Uterus (tissue), 4 donors: ENCODE measurements around the gene PRR35. TPM values are rescaled to one million over a fixed set of nuclear protein-coding genes. Genes with fewer than 3 reads are reported as not detected.
A peak's percentile ranks its signal among the peaks of the same experiment; 100 is the strongest.

Source experiments
- DNase-seq, 2 donors: peaks; one replicate each; pipeline ENCODE4 v3.0.0-alpha.2; 2019 to 2020
- H3K27ac ChIP-seq, 2 donors: fragments of 200-600 bp; sonication (generic); 1 replicate in 1 of 2; 2 replicates in 1 of 2; pipeline ENCODE4 v1.5.1; 2016 to 2018
- H3K27me3 ChIP-seq, 2 donors: fragments of 200-600 bp; sonication (generic); one replicate each; pipeline ENCODE4 v1.5.1; 2018 to 2019; ENCODE audit warnings: control low read depth in 1 of 2
- H3K36me3 ChIP-seq, 2 donors: fragments of 200-600 bp; sonication (generic); one replicate each; pipeline ENCODE4 v1.5.1; 2019; ENCODE audit warnings: control low read depth in 1 of 2
- H3K4me1 ChIP-seq, 2 donors: fragments of 200-600 bp; sonication (generic); one replicate each; pipeline ENCODE4 v1.5.1; 2018 to 2019; ENCODE audit warnings: control low read depth in 1 of 2
- H3K4me3 ChIP-seq, 2 donors: fragments of 200-600 bp; sonication (generic); 1 replicate in 1 of 2; 2 replicates in 1 of 2; pipeline ENCODE4 v1.5.1; 2018 to 2019; ENCODE audit warnings: mild to moderate bottlenecking in 1 of 2
- H3K9me3 ChIP-seq, 2 donors: fragments of 200-600 bp; sonication (generic); one replicate each; pipeline ENCODE4 v1.5.1; 2019; ENCODE audit warnings: control low read depth in 1 of 2
- POLR2A ChIP-seq, 2 donors: fragments of 450-650 bp; IDR thresholded peaks; one replicate each; pipeline ENCODE4 v1.6.1; 2016; ENCODE audit warnings: antibody characterized with exemption in 2 of 2, mild to moderate bottlenecking in 1 of 2, moderate library complexity in 1 of 2
- intact Hi-C: fragments of 100-400 bp; cut with DNase I; formaldehyde crosslinking; loops from one replicate; pipeline ENCODE4 v1.15.1; 2023; ENCODE audit warnings: low total_unique reads
- total RNA-seq, 4 donors: library from RNA; depleted of rRNA in 3 of 4; stranded (reverse); fragments of >200 nt in 3 of 4; gene quantifications; one replicate each; pipeline versions ENCODE4 v1.1.0 to v1.2.4, GENCODE V29; 2014 to 2023
- TF ChIP-seq, protein P1 (sequence below), 4 experiments: fragments of 200-600 bp in 2 of 4; fragments of 450-650 bp in 2 of 4; sonication (generic) in 2 of 4; IDR thresholded peaks; one replicate each; pipeline ENCODE4 v1.5.1; 2016 to 2019; ENCODE audit warnings: antibody characterized with exemption in 4 of 4, mild to moderate bottlenecking in 2 of 4, moderate library complexity in 1 of 4
- donor health status: DM: yes; HTN: yes; CAD: no.

Gene PRR35
- total RNA-seq, 4 donors from 2014 or later: not detected

GRCh38 chr16:564690-565418, 4.7 kb downstream of the PRR35 start:
- intact Hi-C loops: no loop called here

DNA sequence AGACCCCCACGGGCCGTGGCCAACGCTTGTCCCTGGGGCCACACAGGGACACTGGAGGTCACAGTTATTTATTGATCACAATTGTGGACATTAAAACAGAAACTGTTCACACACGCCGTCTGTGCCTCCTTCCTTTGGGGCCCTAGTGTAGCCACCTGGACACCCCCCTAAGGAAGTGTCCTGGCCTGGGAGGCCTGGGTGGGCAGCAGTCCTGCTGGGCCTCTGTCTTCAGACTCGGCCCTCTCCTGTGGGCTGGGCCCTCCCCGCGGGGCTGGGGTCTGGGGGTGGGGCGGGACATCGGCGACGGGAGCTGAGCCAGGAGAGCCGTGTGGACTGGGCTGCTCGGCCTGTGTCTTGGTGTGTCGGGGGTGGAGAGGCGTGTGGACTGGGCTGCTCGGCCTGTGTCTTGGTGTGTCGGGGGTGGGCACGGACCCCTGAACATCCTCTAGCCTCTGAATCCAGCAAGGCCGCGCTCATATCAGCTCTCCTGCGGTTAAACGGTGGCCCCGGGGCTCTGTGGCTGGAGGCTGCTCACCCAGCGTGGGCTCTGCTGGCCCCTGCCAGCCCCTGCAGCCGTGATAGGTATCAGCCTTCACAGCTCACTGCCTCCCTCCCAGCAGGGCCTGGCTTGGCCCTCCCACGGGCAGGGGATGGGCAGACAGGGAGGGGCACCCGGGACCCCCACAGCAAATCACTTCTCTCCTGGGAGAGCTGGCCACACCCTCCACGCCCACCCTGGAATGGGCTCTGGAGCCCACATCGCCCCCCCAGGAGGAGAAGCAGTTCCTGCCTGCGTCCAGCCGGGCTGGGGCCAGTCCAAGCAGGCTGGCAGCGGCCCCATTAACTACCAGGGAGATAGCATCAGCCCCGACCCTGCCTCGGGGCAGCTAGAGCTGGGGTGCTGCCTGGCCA, 5.5 kb downstream of the PRR35 start:
- TF ChIP-seq POLR2A (IDR thresholded peaks at IDR 0.05): no peak
- TF ChIP-seq, protein P1, sequence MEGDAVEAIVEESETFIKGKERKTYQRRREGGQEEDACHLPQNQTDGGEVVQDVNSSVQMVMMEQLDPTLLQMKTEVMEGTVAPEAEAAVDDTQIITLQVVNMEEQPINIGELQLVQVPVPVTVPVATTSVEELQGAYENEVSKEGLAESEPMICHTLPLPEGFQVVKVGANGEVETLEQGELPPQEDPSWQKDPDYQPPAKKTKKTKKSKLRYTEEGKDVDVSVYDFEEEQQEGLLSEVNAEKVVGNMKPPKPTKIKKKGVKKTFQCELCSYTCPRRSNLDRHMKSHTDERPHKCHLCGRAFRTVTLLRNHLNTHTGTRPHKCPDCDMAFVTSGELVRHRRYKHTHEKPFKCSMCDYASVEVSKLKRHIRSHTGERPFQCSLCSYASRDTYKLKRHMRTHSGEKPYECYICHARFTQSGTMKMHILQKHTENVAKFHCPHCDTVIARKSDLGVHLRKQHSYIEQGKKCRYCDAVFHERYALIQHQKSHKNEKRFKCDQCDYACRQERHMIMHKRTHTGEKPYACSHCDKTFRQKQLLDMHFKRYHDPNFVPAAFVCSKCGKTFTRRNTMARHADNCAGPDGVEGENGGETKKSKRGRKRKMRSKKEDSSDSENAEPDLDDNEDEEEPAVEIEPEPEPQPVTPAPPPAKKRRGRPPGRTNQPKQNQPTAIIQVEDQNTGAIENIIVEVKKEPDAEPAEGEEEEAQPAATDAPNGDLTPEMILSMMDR (IDR thresholded peaks at IDR 0.05): no peak
- H3K9me3 ChIP-seq: no peaks in the 10 kb centered on the region
- peaks cover 13 to 15% of the 10 kb centered on the region in 2 donors for H3K4me1 ChIP-seq
- intact Hi-C loops: no loop called here
- peaks cover 0 to 11% of the 10 kb centered on the region in 2 donors for H3K27me3 ChIP-seq
- peak overlapping the region; percentile 39 to 57 for H3K27ac ChIP-seq
- H3K36me3 ChIP-seq: no peaks in the 10 kb centered on the region
- H3K4me3 ChIP-seq: no peak overlapping the region
- peak in 1 of 2 donors; percentile 41 for DNase-seq

More at GRCh38 chr16:564690-565418, 4.7 kb downstream of the PRR35 start:
- TF ChIP-seq POLR2A (IDR thresholded peaks at IDR 0.05): no peak
- TF ChIP-seq, protein P1 (IDR thresholded peaks at IDR 0.05): no peak
- H3K4me3 ChIP-seq: no peak overlapping the region
- H3K36me3 ChIP-seq: no peaks in the 10 kb centered on the region
- H3K4me1 ChIP-seq: peaks cover 15 to 19% of the 10 kb centered on the region in 2 donors
- no peak for DNase-seq
- peaks cover 0 to 11% of the 10 kb centered on the region in 2 donors for H3K27me3 ChIP-seq
- H3K9me3 ChIP-seq: no peaks in the 10 kb centered on the region
- no peak overlapping the region for H3K27ac ChIP-seq

DNA sequence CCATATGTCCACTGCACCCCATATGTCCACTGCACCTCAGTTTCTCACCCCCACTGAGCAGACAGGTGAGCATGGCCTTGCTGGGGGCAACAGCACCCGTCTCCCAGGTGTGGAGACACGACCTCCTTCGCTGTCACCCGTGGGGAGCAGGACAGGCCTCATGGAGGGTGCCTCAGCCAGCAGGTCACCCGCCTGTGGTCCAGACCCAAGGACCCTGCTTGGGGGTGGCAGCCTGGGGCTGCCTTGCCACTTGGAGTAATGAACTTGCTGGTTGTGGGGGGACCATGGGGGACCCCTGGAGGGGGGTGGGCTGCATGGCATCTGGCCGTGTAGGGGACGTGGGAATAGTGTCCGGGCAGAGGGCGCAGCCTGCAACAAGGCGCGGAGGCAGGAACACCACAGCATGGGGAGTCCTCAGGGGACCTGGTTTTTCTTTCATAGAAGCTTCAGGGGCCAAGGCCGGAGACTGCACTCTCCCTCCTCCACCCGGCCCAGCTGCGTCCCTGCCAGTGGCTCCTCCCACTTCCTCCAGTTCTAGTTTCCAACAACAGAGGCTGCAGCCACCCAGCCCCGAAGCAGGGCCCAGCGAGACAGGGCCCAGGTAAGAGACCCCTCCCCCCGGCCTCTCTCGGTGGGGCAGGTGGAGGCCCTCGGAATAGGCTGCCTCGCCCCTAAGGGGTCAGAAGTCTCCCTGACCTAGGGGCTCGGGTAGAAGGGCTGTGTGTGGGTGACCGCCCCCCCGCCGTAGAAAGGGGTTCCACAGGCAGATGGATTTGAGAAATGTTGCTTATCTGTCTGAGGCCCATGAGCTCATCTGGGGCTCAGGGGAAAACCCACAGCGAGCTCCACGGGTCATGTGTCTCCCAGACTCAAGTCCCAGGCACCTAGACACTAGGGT, 6.5 kb downstream of the PRR35 start, which contains the start of gene NHLRC4:
Gene NHLRC4 (plus strand): TSS at position 531 of the 898 bp plus-strand sequence. CDS start 1,043 bp downstream, outside the sequence.
- intact Hi-C loops: no loop called here
- peak; percentile 76 to 77 for DNase-seq
- no peaks in the 10 kb centered on the region for H3K36me3 ChIP-seq
- H3K9me3 ChIP-seq: no peaks in the 10 kb centered on the region
- peaks cover 0 to under 1% of the 10 kb centered on the region in 2 donors for H3K27me3 ChIP-seq
- TF ChIP-seq, protein P1 (IDR thresholded peaks at IDR 0.05): no peak
- TF ChIP-seq POLR2A (IDR thresholded peaks at IDR 0.05): no peak
- peaks cover 13 to 15% of the 10 kb centered on the region in 2 donors for H3K4me1 ChIP-seq
- H3K27ac ChIP-seq: peak within 1 kb of the TSS; percentile 39 to 57
- H3K4me3 ChIP-seq: peak within 1 kb of the TSS; percentile 18 to 25

- DNase-seq: no peak
- TF ChIP-seq POLR2A (IDR thresholded peaks at IDR 0.05): no peak
- TF ChIP-seq, protein P1 (IDR thresholded peaks at IDR 0.05): no peak
- peaks cover 13 to 15% of the 10 kb centered on the region in 2 donors for H3K4me1 ChIP-seq
- H3K27ac ChIP-seq: peak overlapping the region; percentile 39 to 57
- no peaks in the 10 kb centered on the region for H3K36me3 ChIP-seq
- H3K27me3 ChIP-seq: no peaks in the 10 kb centered on the region
- intact Hi-C loops: no loop called here
- H3K4me3 ChIP-seq: peak overlapping the region in 1 of 2 donors; percentile 25
- H3K9me3 ChIP-seq: no peaks in the 10 kb centered on the region
These were observed 7.4 kb downstream of the PRR35 start for GRCh38 chr16:567373-568256.
